H9 (cell line): Measurements from ENCODE around the gene NOP58. TPM values are rescaled to one million over a fixed set of nuclear protein-coding genes. Genes with fewer than 3 reads are reported as not detected.

ENCODE experiments used
- DNase-seq: peaks from one replicate; pipeline ENCODE4 v3.0.0-alpha.2; 2017
- H2AFZ ChIP-seq: one replicate; pipeline ENCODE4 v1.6.1; 2013; ENCODE audit warnings: mild to moderate bottlenecking, low read length, control low read depth, moderate library complexity
- H2AK5ac ChIP-seq: 2 replicates; pipeline ENCODE4 v1.6.1; 2013; ENCODE audit warnings: low read length, control low read depth, mixed read lengths; ENCODE audit not compliant: insufficient read length
- H2BK120ac ChIP-seq: one replicate; pipeline ENCODE4 v1.6.1; 2013; ENCODE audit warnings: low read depth, mild to moderate bottlenecking, low read length, control low read depth, inconsistent platforms; ENCODE audit not compliant: poor library complexity, severe bottlenecking
- H2BK12ac ChIP-seq: 2 replicates; pipeline ENCODE4 v1.6.1; 2013; ENCODE audit warnings: low read length, control low read depth, mixed read lengths, low read depth; ENCODE audit not compliant: insufficient read length
- H2BK15ac ChIP-seq: 2 replicates; pipeline ENCODE4 v1.6.1; 2013; ENCODE audit warnings: low read depth, low read length, control low read depth
- H2BK20ac ChIP-seq: one replicate; pipeline ENCODE4 v1.6.1; 2013; ENCODE audit warnings: low read depth, mild to moderate bottlenecking, low read length, control low read depth, inconsistent platforms; ENCODE audit not compliant: poor library complexity, severe bottlenecking
- H2BK5ac ChIP-seq: 2 replicates; pipeline ENCODE4 v1.6.1; 2013; ENCODE audit warnings: low read length, control low read depth, mixed read lengths; ENCODE audit not compliant: insufficient read length
- H3K14ac ChIP-seq: 2 replicates; pipeline ENCODE4 v1.6.1; 2013; ENCODE audit warnings: low read length, control low read depth; ENCODE audit not compliant: insufficient read depth
- H3K18ac ChIP-seq: 2 replicates; pipeline ENCODE4 v1.6.1; 2013; ENCODE audit warnings: low read depth, mild to moderate bottlenecking, mixed read lengths, low read length, control low read depth; ENCODE audit not compliant: insufficient read length
- H3K23ac ChIP-seq: 2 replicates; pipeline ENCODE4 v1.6.1; 2013; ENCODE audit warnings: low read length, control low read depth, mixed read lengths, low read depth; ENCODE audit not compliant: insufficient read length
- H3K23me2 ChIP-seq: 2 replicates; pipeline ENCODE4 v1.6.1; 2013; ENCODE audit warnings: low read depth, mild to moderate bottlenecking, mixed read lengths, low read length, control low read depth; ENCODE audit not compliant: insufficient read length, poor library complexity, severe bottlenecking
- H3K27ac ChIP-seq: 2 replicates; pipeline ENCODE4 v1.5.1; 2013; ENCODE audit warnings: low read length, control low read depth, mixed read lengths, low read depth; ENCODE audit not compliant: insufficient read length
- H3K27me3 ChIP-seq: 2 replicates; pipeline ENCODE4 v1.6.1; 2013; ENCODE audit warnings: low read length, control low read depth, inconsistent platforms; ENCODE audit not compliant: insufficient read depth
- H3K4ac ChIP-seq: 2 replicates; pipeline ENCODE4 v1.6.1; 2013; ENCODE audit warnings: low read depth, mild to moderate bottlenecking, control low read depth, inconsistent platforms, low read length, moderate library complexity
- H3K4me1 ChIP-seq: 2 replicates; pipeline ENCODE4 v1.6.1; 2013; ENCODE audit warnings: low read length, control low read depth, inconsistent platforms; ENCODE audit not compliant: insufficient read depth
- H3K4me2 ChIP-seq: 2 replicates; pipeline ENCODE4 v1.6.1; 2013; ENCODE audit warnings: low read length, control low read depth, mixed read lengths; ENCODE audit not compliant: insufficient read length, insufficient read depth
- H3K56ac ChIP-seq: 2 replicates; pipeline ENCODE4 v1.6.1; 2013; ENCODE audit warnings: low read depth, mild to moderate bottlenecking, mixed read lengths, low read length, control low read depth; ENCODE audit not compliant: insufficient read length
- H3K79me1 ChIP-seq: 2 replicates; pipeline ENCODE4 v1.6.1; 2013; ENCODE audit warnings: low read depth, mild to moderate bottlenecking, moderate library complexity, low read length, control low read depth, inconsistent platforms; ENCODE audit not compliant: insufficient read depth, poor library complexity, severe bottlenecking
- H3K79me2 ChIP-seq: 2 replicates; pipeline ENCODE4 v1.6.1; 2013; ENCODE audit warnings: low read length, control low read depth, inconsistent platforms; ENCODE audit not compliant: insufficient read depth
- H3K9ac ChIP-seq: 2 replicates; pipeline ENCODE4 v1.6.1; 2013; ENCODE audit warnings: low read length, control low read depth, mixed read lengths; ENCODE audit not compliant: insufficient read length; ENCODE audit errors: extremely low read depth
- H3K9me3 ChIP-seq: one replicate; pipeline ENCODE4 v1.6.1; 2013; ENCODE audit warnings: low read depth, low read length, inconsistent platforms; ENCODE audit not compliant: control insufficient read depth
- H3T11ph ChIP-seq: one replicate; pipeline ENCODE4 v1.6.1; 2013; ENCODE audit warnings: mild to moderate bottlenecking, low read length, control low read depth, inconsistent platforms
- H4K20me1 ChIP-seq: one replicate; pipeline ENCODE4 v1.6.1; 2013; ENCODE audit not compliant: control insufficient read depth, insufficient read length, insufficient read depth
- H4K5ac ChIP-seq: 2 replicates; pipeline ENCODE4 v1.6.1; 2013; ENCODE audit warnings: low read depth, mild to moderate bottlenecking, mixed read lengths, low read length, control low read depth; ENCODE audit not compliant: insufficient read length
- H4K8ac ChIP-seq: replicated peaks from 2 replicates; pipeline ENCODE4 v1.6.1; 2013; ENCODE audit warnings: low read length, control low read depth, mixed read lengths, low read depth; ENCODE audit not compliant: insufficient read length
- H4K91ac ChIP-seq: 2 replicates; pipeline ENCODE4 v1.6.1; 2013; ENCODE audit warnings: low read depth, mild to moderate bottlenecking, moderate library complexity, mixed read lengths, low read length, control low read depth; ENCODE audit not compliant: insufficient read length
- H3K27ac Mint-ChIP-seq, 3 experiments: 2 replicates in 2 of 3; 3 replicates in 1 of 3; pipeline ENCODE4 v1.8.0; 2020 to 2021; ENCODE audit warnings: mixed read lengths in 3 of 3, mild to moderate bottlenecking in 1 of 3, moderate library complexity in 1 of 3
- H3K27me3 Mint-ChIP-seq: 2 replicates; pipeline ENCODE4 v1.8.0; 2021; ENCODE audit warnings: low read depth, mild to moderate bottlenecking, moderate library complexity, mixed read lengths
- H3K36me3 Mint-ChIP-seq, 3 experiments: 2 replicates in 2 of 3; 3 replicates in 1 of 3; pipeline ENCODE4 v1.8.0; 2020 to 2021; ENCODE audit warnings: low read depth in 3 of 3, mixed read lengths in 3 of 3; ENCODE audit not compliant: insufficient read depth in 1 of 3
- H3K4me1 Mint-ChIP-seq, 2 experiments: 2 replicates each; pipeline ENCODE4 v1.8.0; 2020; ENCODE audit warnings: mixed read lengths in 2 of 2
- H3K4me3 Mint-ChIP-seq, 2 experiments: 2 replicates in 1 of 2; 3 replicates in 1 of 2; pipeline ENCODE4 v1.8.0; 2020 to 2021; ENCODE audit warnings: mild to moderate bottlenecking in 2 of 2, mixed read lengths in 2 of 2, moderate library complexity in 1 of 2
- H3K9me3 Mint-ChIP-seq, 2 experiments: 2 replicates in 1 of 2; 3 replicates in 1 of 2; pipeline ENCODE4 v1.8.0; 2020; ENCODE audit warnings: mild to moderate bottlenecking in 2 of 2, mixed read lengths in 2 of 2, moderate library complexity in 1 of 2
- CTCF ChIP-seq: fragments of 200-600 bp; sonication (generic); conservative IDR thresholded peaks from 3 replicates; pipeline ENCODE4 v1.8.0; 2021; ENCODE audit warnings: antibody characterized with exemption, mild to moderate bottlenecking
- WGBS: extraction: QIAGEN DNeasy Blood & Tissue Kit; methylation state at CpG from one replicate; pipeline ENCODE4 v1.1.7; 2013; ENCODE audit warnings: missing lambda C conversion rate, low lambda C conversion rate, mixed read lengths; ENCODE audit not compliant: insufficient read length; ENCODE audit errors: extremely low coverage; 5-methylcytosine and 5-hydroxymethylcytosine counted together
- total RNA-seq: library from RNA; stranded (reverse); gene quantifications from 2 replicates; pipeline ENCODE4 v1.2.1, GENCODE V29; 2021

NOP58 gene
- total RNA-seq, 1 experiment from 2014 or later: 168 TPM

DNA sequence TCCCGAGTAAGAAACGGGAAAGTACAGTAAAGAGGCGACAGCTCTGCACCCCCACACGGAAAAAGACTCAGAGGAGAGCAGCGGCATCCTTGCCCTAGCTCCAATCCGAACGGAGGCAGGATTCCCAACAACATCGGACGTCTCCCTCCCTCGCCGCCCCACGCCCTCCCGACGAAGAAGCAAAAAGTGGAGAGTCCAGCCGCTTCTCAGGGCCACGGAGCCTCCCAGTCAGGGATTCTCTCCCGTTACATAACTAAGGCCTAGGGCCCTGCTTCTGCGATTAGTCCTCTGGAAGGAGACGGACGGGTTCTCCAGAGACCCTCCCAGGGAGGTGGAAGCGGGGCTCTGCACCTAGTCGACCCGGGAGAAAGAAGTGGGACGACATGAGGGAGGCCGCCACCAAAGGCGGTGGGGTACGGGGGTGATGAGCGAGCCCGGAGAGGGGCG, 27.8 kb upstream of the NOP58 start:
- Histone ChIP-seq H4K91ac (peak overlapping the region; percentile 54), H2AFZ (no peak overlapping the region), H3K23me2 (peaks cover 5% of the 10 kb centered on the region), H2BK20ac (no peak overlapping the region), H3K4me1 (no peaks in the 10 kb centered on the region; the same call in 1 of the 2 replicates), H2BK5ac (peak overlapping the region; percentile 69), H3K4me2 (peak overlapping the region; percentile 78), H2BK15ac (no peak overlapping the region), H3K18ac (peak overlapping the region; percentile 96), H3K27me3 (no peaks in the 10 kb centered on the region), H3K9ac (peak overlapping the region; percentile 99), H3K79me2 (peaks cover 36% of the 10 kb centered on the region), H3K9me3 (no peaks in the 10 kb centered on the region), H3K4ac (peak overlapping the region; percentile 51; the same call in 1 of the 2 replicates), H3K23ac (no peak overlapping the region), H3T11ph (no peak overlapping the region), H3K14ac (peak overlapping the region; percentile 97), H2BK12ac (no peak overlapping the region), H4K8ac (no peak overlapping the region), H4K20me1 (no peaks in the 10 kb centered on the region), H2BK120ac (peak overlapping the region; percentile 65), H3K27ac (peak overlapping the region; percentile 88), H3K56ac (peak overlapping the region; percentile 9), H2AK5ac (no peak overlapping the region), H4K5ac (no peak overlapping the region), H3K79me1 (no peaks in the 10 kb centered on the region)
- H3K27ac Mint-ChIP-seq: peak overlapping the region; percentile 95 to 98 (median 98)
- no peaks in the 10 kb centered on the region for H3K27me3 Mint-ChIP-seq
- peaks cover 19 to 22% of the 10 kb centered on the region in 2 experiments for H3K4me1 Mint-ChIP-seq
- no peak for TF ChIP-seq CTCF
- no CpG with 5 or more reads among the region's 30 CpGs for WGBS
- H3K9me3 Mint-ChIP-seq: peaks cover 0 to 1% of the 10 kb centered on the region in 2 experiments; a peak in 1 of 5 replicates
- peaks cover 7 to 12% (median 12%) of the 10 kb centered on the region in 3 experiments; a peak in 6 of 7 replicates for H3K36me3 Mint-ChIP-seq
- H3K4me3 Mint-ChIP-seq: peak overlapping the region; percentile 96 to 98
- peak; percentile 45 for DNase-seq
